WTC11 (cell line): ENCODE results near the gene FERMT3.

ENCODE experiments used
- CTCF ChIP-seq: fragments of 200-600 bp; IDR thresholded peaks from 2 replicates; pipeline ENCODE4 v1.8.0; 2022; ENCODE audit warnings: antibody characterized with exemption
- NR3C1 ChIP-seq: sonication (generic); formaldehyde crosslinking; conservative IDR thresholded peaks from 2 replicates; pipeline ENCODE4 v1.8.1; 2023; ENCODE audit warnings: low read depth, mild to moderate bottlenecking, missing genetic modification reagents

DNA sequence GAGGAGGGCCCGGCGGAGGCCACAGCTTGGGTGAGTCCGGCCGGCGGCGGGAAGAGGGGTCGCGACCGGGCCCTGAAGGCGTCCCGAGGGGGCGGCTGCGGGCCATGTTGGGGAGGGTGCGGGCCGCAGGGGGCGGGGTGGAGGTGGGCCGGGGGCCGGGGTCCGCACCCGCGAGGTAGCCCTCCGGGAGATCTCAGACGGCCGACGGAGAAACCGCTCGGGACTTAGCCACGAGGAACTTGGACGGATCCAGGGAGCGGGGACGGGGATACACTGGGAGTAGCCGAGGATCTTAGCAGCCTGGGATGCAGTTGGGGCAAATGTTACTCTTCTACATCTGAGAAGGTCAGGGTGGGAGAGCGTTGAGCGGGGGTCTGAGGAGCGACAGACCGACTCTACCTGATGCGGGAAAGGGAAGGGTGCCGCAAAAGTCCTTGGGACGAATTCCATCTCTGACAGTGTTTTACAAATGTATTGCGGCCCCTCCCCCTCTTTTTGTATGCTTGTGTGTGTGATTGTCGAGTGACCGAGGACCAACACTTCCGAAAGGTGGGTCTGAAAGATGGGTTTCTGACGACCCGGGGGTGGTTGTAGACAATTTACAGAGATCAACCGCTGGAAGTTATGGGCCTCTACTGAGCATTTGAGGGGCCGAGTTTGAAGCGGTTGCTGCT lies 19.9 kb upstream of the FERMT3 start:
- TF ChIP-seq CTCF (no peak), NR3C1 (CRISPR knock-in tag) (no peak)
